H1 (cell line): ENCODE data around the gene YIPF6. TPM values are rescaled to one million over a fixed set of nuclear protein-coding genes. Genes with fewer than 3 reads are reported as not detected.

Experiments
- CHD1 ChIP-seq: IDR thresholded peaks from 2 replicates; pipeline ENCODE4 v1.6.1; 2012; ENCODE audit warnings: low read depth, low read length, improper control_type of control experiment
- CHD7 ChIP-seq: fragments of 300-600 bp; sonication (generic); IDR thresholded peaks from 2 replicates; pipeline ENCODE4 v1.7.1; 2012; ENCODE audit warnings: low read length, moderate library complexity, mild to moderate bottlenecking, inconsistent platforms; ENCODE audit not compliant: insufficient replicate concordance
- JUND ChIP-seq: IDR thresholded peaks from 2 replicates; pipeline ENCODE4 v1.6.1; 2011; ENCODE audit warnings: mild to moderate bottlenecking, improper control_type of control experiment, low read length
- MAX ChIP-seq: IDR thresholded peaks from 2 replicates; pipeline ENCODE4 v1.6.1; 2012; ENCODE audit warnings: inconsistent platforms
- POLR2A ChIP-seq, 2 experiments: IDR thresholded peaks; 1 replicate in 1 of 2; 2 replicates in 1 of 2; pipeline ENCODE4 v1.6.1; 2011; ENCODE audit warnings: low read depth in 2 of 2, low read length in 2 of 2, mild to moderate bottlenecking in 2 of 2; ENCODE audit errors: control extremely low read depth in 1 of 2
- POU5F1 ChIP-seq: IDR thresholded peaks from 2 replicates; pipeline ENCODE4 v1.6.1; 2011; ENCODE audit warnings: low read depth, mild to moderate bottlenecking, low read length, moderate library complexity
- polyA plus RNA-seq, 7 experiments: library from polyadenylated mRNA; depleted of rRNA in 3 of 7; stranded (reverse) in 5 of 7; unstranded in 2 of 7; fragments of >200 nt in 5 of 7; fragments of 200-250 nt in 2 of 7; gene quantifications; 1 replicate in 5 of 7; 2 replicates in 1 of 7; 4 replicates in 1 of 7; pipeline versions ENCODE4 v1.2.1 to v1.2.3, GENCODE V29; 2011 to 2013; ENCODE audit warnings: missing spikeins in 2 of 7, mixed read lengths in 2 of 7
- total RNA-seq: library from RNA; stranded (reverse); fragmentation: NEBNext Ultra II Directional; extraction: Animal tissue kit (Norgen Biotek cat#: 25700); gene quantifications from 2 replicates; pipeline ENCODE4 v1.2.1, GENCODE V29; 2021

The YIPF6 gene
- total and polyA plus RNA-seq, 2 of the 8 experiments (the other 6 are each of a cell fraction or from before 2014, with no cell fraction given): 16.9 to 34.1 TPM

GRCh38 chrX:68463880-68464279 is 35.0 kb upstream of the YIPF6 start (continued):
- TF ChIP-seq CHD7 (no peak), CHD1 (no peak), POLR2A (IDR thresholded peaks at IDR 0.05; ENCODE audit: control extremely low read depth in 1 of 2, low read depth in 2 of 2, low read length in 2 of 2) (no peak), JUND (no peak), POU5F1 (no peak), MAX (no peak)
- TF ChIP-seq, all 59 proteins: peak for 0
